K562 (cell line): ENCODE measurements around the gene PERP.

Experiments used
- CREBBP ChIP-seq: IDR thresholded peaks from one replicate; pipeline ENCODE4 v1.6.1; 2012; ENCODE audit warnings: low read depth, mild to moderate bottlenecking, control low read depth, inconsistent platforms, low read length
- DDX20 ChIP-seq: fragments of 450-650 bp; IDR thresholded peaks from 2 replicates; pipeline ENCODE4 v1.6.1; 2016; ENCODE audit warnings: missing genetic modification characterization, low read depth, mild to moderate bottlenecking, missing compliant biosample characterization, moderate library complexity
- ELF4 ChIP-seq: fragments of 450-650 bp; formaldehyde crosslinking; IDR thresholded peaks from 2 replicates; pipeline ENCODE4 v1.4.0; 2022; ENCODE audit warnings: missing genetic modification characterization
- ETV5 ChIP-seq: sonication (generic); formaldehyde crosslinking; IDR thresholded peaks from 2 replicates; pipeline ENCODE4 v1.4.0; 2020; ENCODE audit warnings: low read depth, mild to moderate bottlenecking, missing genetic modification reagents
- FOXJ3 ChIP-seq: sonication (generic); formaldehyde crosslinking; IDR thresholded peaks from 2 replicates; pipeline ENCODE4 v1.4.0; 2020; ENCODE audit warnings: mild to moderate bottlenecking, missing genetic modification reagents
- IRF2 ChIP-seq: sonication (generic); formaldehyde crosslinking; IDR thresholded peaks from 2 replicates; pipeline ENCODE4 v1.8.1; 2022; ENCODE audit warnings: mild to moderate bottlenecking, missing genetic modification reagents
- NFIC ChIP-seq: fragments of 450-650 bp; IDR thresholded peaks from 2 replicates; pipeline ENCODE4 v1.6.1; 2017; ENCODE audit warnings: mild to moderate bottlenecking, inconsistent platforms
- SAFB2 ChIP-seq: fragments of 200-400 bp; formaldehyde crosslinking; IDR thresholded peaks from 2 replicates; pipeline ENCODE4 v1.6.1; 2018; ENCODE audit warnings: borderline replicate concordance, low read length, low read depth, moderate library complexity; ENCODE audit not compliant: severe bottlenecking
- TBP ChIP-seq: optimal IDR thresholded peaks from 2 replicates; pipeline ENCODE3; 2011; ENCODE audit warnings: low read depth, low read length, improper control_type of control experiment
- TEAD1 ChIP-seq, 2 experiments: fragments of 450-650 bp in 1 of 2; sonication (generic) in 1 of 2; formaldehyde crosslinking; IDR thresholded peaks; 2 replicates each; pipeline versions ENCODE4 v1.4.0 to v1.8.0; 2020 to 2022; ENCODE audit warnings: mild to moderate bottlenecking in 2 of 2, missing genetic modification reagents in 1 of 2
- UBTF ChIP-seq, 2 experiments: IDR thresholded peaks; 2 replicates each; pipeline ENCODE4 v1.6.1; 2012; ENCODE audit warnings: improper control_type of control experiment in 2 of 2, low read depth in 2 of 2, low read length in 2 of 2, borderline replicate concordance in 1 of 2
- ZHX1 ChIP-seq: fragments of 150-350 bp; conservative IDR thresholded peaks from 2 replicates; pipeline ENCODE4 v1.6.1; 2014; ENCODE audit warnings: low read length

GRCh38 chr6:138115201-138115600, 8.0 kb upstream of the PERP start:
- TF ChIP-seq UBTF (IDR thresholded peaks at IDR 0.05; ENCODE audit: borderline replicate concordance in 1 of 2, low read depth in 2 of 2, low read length in 2 of 2), result no peak
- TF ChIP-seq CREBBP, result no peak
- TF ChIP-seq TEAD1 (CRISPR knock-in tag; IDR thresholded peaks at IDR 0.05), result no peak
- no peak for TF ChIP-seq IRF2 (CRISPR knock-in tag)
- no peak for TF ChIP-seq DDX20 (tag)
- TF ChIP-seq ZHX1, result no peak
- no peak for TF ChIP-seq NFIC
- TF ChIP-seq SAFB2, result no peak
- TF ChIP-seq FOXJ3 (CRISPR knock-in tag), result no peak
- no peak for TF ChIP-seq ETV5
- no peak for TF ChIP-seq ELF4 (CRISPR knock-in tag)
- no peak for TF ChIP-seq TBP
